Stimulated activated CD4-positive, alpha-beta T cell treated with anti-CD3 and anti-CD28 coated beads, Interleukin-1b, Interleukin-23, amount 100 ng/mL, for 24 hours (primary cell): Measurements from ENCODE around the gene MAPK8.
"Not testable (repeated sequence)": the region's sequence is repeated elsewhere in the genome, so short reads cannot be mapped to it uniquely, and the experiment has no call there.

Source experiments
- DNase-seq, 4 experiments: peaks; one replicate each; pipeline ENCODE4 v3.0.0-alpha.2; 2020; ENCODE audit warnings: low read depth in 4 of 4, low spot score in 1 of 4

The MAPK8 gene

GRCh38 chr10:48306265-48306869 is at the start of gene MAPK8:
Gene MAPK8, plus strand, starts transcription at chr10:48306677. Its CDS starts 94,984 bp downstream, at chr10:48401661.
- DNase-seq: peak; percentile 60 to 88 (median 82)

- no peak for DNase-seq
Measured at GRCh38 chr10:48257407-48257961, 49.0 kb upstream of the MAPK8 start.

GRCh38 chr10:48258105-48258504 is 48.4 kb upstream of the MAPK8 start:
- DNase-seq: no peak

- DNase-seq: no peak
Measured at GRCh38 chr10:48266528-48266927, 39.9 kb upstream of the MAPK8 start.

- DNase-seq: no peak
Measured at GRCh38 chr10:48271047-48271730, 35.3 kb upstream of the MAPK8 start.

- DNase-seq: no peak
Measured at GRCh38 chr10:48272682-48273081, 33.8 kb upstream of the MAPK8 start.

- DNase-seq: no peak
Measured at GRCh38 chr10:48273741-48274140, 32.7 kb upstream of the MAPK8 start.

- no peak for DNase-seq
Measured at GRCh38 chr10:48274636-48275035, 31.8 kb upstream of the MAPK8 start, which contains the start of gene FRMPD2. Gene FRMPD2, minus strand, starts transcription at chr10:48274696. Its CDS starts 129 bp downstream, at chr10:48274567.

GRCh38 chr10:48277093-48277492 is 29.4 kb upstream of the MAPK8 start:
- no peak for DNase-seq

GRCh38 chr10:48279081-48279751 is 27.3 kb upstream of the MAPK8 start:
- no peak for DNase-seq

GRCh38 chr10:48281697-48282096 is 24.8 kb upstream of the MAPK8 start:
- DNase-seq: not testable (repeated sequence)

- no peak for DNase-seq
Measured at GRCh38 chr10:48282829-48283228, 23.6 kb upstream of the MAPK8 start.

GRCh38 chr10:48284002-48284546 is 22.4 kb upstream of the MAPK8 start:
- DNase-seq: no peak

- no peak for DNase-seq
Measured at GRCh38 chr10:48284811-48285210, 21.7 kb upstream of the MAPK8 start.

- DNase-seq: no peak
Measured at GRCh38 chr10:48285710-48286109, 20.8 kb upstream of the MAPK8 start.

- no peak for DNase-seq
Measured at GRCh38 chr10:48286356-48286755, 20.1 kb upstream of the MAPK8 start.

GRCh38 chr10:48287417-48288391 is 18.8 kb upstream of the MAPK8 start:
- no peak for DNase-seq

- DNase-seq: no peak
Measured at GRCh38 chr10:48288661-48289060, 17.8 kb upstream of the MAPK8 start.

GRCh38 chr10:48289501-48290238 is 16.8 kb upstream of the MAPK8 start:
- DNase-seq: peak in 3 of 4 experiments; percentile 9 to 19 (median 10)

GRCh38 chr10:48290286-48290685 is 16.2 kb upstream of the MAPK8 start:
- no peak for DNase-seq
